Measurements from ENCODE around the gene HECTD4. TPM values are rescaled to one million over a fixed set of nuclear protein-coding genes. Genes with fewer than 3 reads are reported as not detected.

The HECTD4 gene
- total RNA-seq, 1 donor = 29.0 TPM

DNA sequence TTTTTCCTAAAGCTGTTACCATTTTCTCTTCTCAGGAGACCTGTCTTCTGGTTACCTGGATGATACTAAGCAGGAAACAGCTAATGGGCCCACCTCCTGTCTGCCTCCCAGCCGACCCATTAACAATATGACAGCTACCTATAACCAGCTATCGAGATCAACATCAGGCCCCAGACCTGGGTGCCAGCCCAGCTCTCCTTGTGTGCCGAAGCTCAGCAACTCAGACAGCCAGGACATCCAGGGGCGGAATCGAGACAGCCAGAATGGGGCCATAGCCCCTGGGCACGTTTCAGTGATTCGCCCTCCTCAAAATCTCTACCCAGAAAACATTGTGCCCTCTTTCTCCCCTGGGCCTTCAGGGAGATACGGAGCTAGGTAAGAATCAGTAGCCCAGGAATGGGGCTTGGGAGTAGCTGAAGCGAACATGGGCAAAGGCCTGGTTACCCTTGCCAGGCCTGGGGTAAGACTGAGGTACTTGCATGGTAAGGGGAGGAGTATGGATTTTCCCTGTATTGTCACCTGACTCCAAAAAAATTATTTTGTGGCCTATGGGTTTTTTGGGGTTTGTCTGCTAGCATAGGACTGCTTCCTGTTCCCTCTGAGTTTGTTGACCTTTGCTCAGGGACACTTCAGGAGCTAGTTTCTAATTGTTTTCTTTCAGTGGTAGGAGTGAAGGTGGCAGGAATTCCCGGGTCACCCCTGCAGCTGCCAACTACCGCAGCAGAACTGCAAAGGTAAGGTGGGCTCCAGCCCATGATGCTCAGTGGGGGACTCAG, 230.3 kb downstream of the HECTD4 start:
- Histone ChIP-seq H3K36me3 (ENCODE audit: insufficient read depth, low read length) (peaks cover 67% of the 10 kb centered on the region), H4K20me1 (ENCODE audit: insufficient read depth, low read length) (no peaks in the 10 kb centered on the region), H3K27me3 (ENCODE audit: insufficient read depth, low read length) (no peaks in the 10 kb centered on the region), H2AFZ (ENCODE audit: low read length) (no peak overlapping the region), H3K27ac (ENCODE audit: low read depth, low read length) (no peak overlapping the region), H3K9me3 (ENCODE audit: low read depth, low read length) (no peaks in the 10 kb centered on the region), H3K4me2 (ENCODE audit: insufficient read depth, low read length) (no peak overlapping the region), H3K4me1 (ENCODE audit: insufficient read depth, low read length) (peaks cover 5% of the 10 kb centered on the region), H3K79me2 (ENCODE audit: insufficient read depth, low read length) (no peaks in the 10 kb centered on the region), H3K4me3 (ENCODE audit: insufficient read depth, low read length) (no peak overlapping the region)
- TF ChIP-seq, protein P1, sequence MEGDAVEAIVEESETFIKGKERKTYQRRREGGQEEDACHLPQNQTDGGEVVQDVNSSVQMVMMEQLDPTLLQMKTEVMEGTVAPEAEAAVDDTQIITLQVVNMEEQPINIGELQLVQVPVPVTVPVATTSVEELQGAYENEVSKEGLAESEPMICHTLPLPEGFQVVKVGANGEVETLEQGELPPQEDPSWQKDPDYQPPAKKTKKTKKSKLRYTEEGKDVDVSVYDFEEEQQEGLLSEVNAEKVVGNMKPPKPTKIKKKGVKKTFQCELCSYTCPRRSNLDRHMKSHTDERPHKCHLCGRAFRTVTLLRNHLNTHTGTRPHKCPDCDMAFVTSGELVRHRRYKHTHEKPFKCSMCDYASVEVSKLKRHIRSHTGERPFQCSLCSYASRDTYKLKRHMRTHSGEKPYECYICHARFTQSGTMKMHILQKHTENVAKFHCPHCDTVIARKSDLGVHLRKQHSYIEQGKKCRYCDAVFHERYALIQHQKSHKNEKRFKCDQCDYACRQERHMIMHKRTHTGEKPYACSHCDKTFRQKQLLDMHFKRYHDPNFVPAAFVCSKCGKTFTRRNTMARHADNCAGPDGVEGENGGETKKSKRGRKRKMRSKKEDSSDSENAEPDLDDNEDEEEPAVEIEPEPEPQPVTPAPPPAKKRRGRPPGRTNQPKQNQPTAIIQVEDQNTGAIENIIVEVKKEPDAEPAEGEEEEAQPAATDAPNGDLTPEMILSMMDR (IDR thresholded peaks at IDR 0.05; ENCODE audit: extremely low read depth, low read depth, low read length) = no peak
- no peak for DNase-seq (ENCODE audit: insufficient read length, low spot score, missing footprints)

- Histone ChIP-seq H3K79me2 (ENCODE audit: insufficient read depth, low read length) (no peaks in the 10 kb centered on the region), H3K27ac (ENCODE audit: low read depth, low read length) (no peak overlapping the region), H4K20me1 (ENCODE audit: insufficient read depth, low read length) (no peaks in the 10 kb centered on the region), H3K4me1 (ENCODE audit: insufficient read depth, low read length) (peaks cover 5% of the 10 kb centered on the region), H2AFZ (ENCODE audit: low read length) (no peak overlapping the region), H3K4me3 (ENCODE audit: insufficient read depth, low read length) (no peak overlapping the region), H3K9me3 (ENCODE audit: low read depth, low read length) (no peaks in the 10 kb centered on the region), H3K4me2 (ENCODE audit: insufficient read depth, low read length) (no peak overlapping the region), H3K27me3 (ENCODE audit: insufficient read depth, low read length) (no peaks in the 10 kb centered on the region), H3K36me3 (ENCODE audit: insufficient read depth, low read length) (peaks cover 87% of the 10 kb centered on the region)
- TF ChIP-seq, protein P1 (IDR thresholded peaks at IDR 0.05; ENCODE audit: extremely low read depth, low read depth, low read length) = no peak
- no peak for DNase-seq (ENCODE audit: insufficient read length, low spot score, missing footprints)
Measured at GRCh38 chr12:112149596-112149995, 232.6 kb downstream of the HECTD4 start.

DNA sequence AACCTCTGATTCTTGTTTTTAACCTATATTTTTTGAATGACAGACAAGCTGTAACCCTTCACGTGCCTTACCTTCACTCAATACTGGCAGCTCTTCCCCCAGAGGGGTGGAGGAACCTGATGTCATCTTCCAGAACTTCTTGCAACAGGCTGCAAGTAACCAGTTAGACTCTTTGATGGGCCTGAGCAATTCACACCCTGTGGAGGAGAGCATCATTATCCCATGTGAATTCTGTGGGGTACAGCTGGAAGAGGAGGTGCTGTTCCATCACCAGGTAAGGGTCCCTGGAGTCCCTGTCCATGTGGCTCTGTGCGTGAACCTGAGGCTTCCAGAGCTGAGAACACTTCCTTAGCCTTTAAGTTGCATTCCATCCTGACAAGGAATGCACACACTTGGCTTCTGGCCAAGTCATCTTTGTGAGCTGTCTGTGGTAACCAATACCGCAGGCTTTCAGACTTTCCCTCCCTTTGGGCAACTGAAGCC, 234.2 kb downstream of the HECTD4 start:
- no peaks in the 10 kb centered on the region for H3K27me3 ChIP-seq (ENCODE audit: insufficient read depth, low read length)
- no peaks in the 10 kb centered on the region for H3K79me2 ChIP-seq (ENCODE audit: insufficient read depth, low read length)
- TF ChIP-seq, protein P1 (IDR thresholded peaks at IDR 0.05; ENCODE audit: extremely low read depth, low read depth, low read length) = no peak
- H3K36me3 ChIP-seq (ENCODE audit: insufficient read depth, low read length) = peaks cover 85% of the 10 kb centered on the region
- no peaks in the 10 kb centered on the region for H4K20me1 ChIP-seq (ENCODE audit: insufficient read depth, low read length)
- H3K4me2 ChIP-seq (ENCODE audit: insufficient read depth, low read length) = no peak overlapping the region
- no peak overlapping the region for H2AFZ ChIP-seq (ENCODE audit: low read length)
- H3K27ac ChIP-seq (ENCODE audit: low read depth, low read length) = no peak overlapping the region
- peak; percentile 69 for DNase-seq (ENCODE audit: insufficient read length, low spot score, missing footprints)
- no peak overlapping the region for H3K4me3 ChIP-seq (ENCODE audit: insufficient read depth, low read length)
- peaks cover 5% of the 10 kb centered on the region for H3K4me1 ChIP-seq (ENCODE audit: insufficient read depth, low read length)
- H3K9me3 ChIP-seq (ENCODE audit: low read depth, low read length) = no peaks in the 10 kb centered on the region

- Histone ChIP-seq H3K79me2 (ENCODE audit: insufficient read depth, low read length) (no peaks in the 10 kb centered on the region), H3K4me2 (ENCODE audit: insufficient read depth, low read length) (no peak overlapping the region), H3K9me3 (ENCODE audit: low read depth, low read length) (no peaks in the 10 kb centered on the region), H3K36me3 (ENCODE audit: insufficient read depth, low read length) (peaks cover 78% of the 10 kb centered on the region), H2AFZ (ENCODE audit: low read length) (no peak overlapping the region), H3K4me1 (ENCODE audit: insufficient read depth, low read length) (peaks cover 5% of the 10 kb centered on the region), H3K27ac (ENCODE audit: low read depth, low read length) (no peak overlapping the region), H4K20me1 (ENCODE audit: insufficient read depth, low read length) (no peaks in the 10 kb centered on the region), H3K4me3 (ENCODE audit: insufficient read depth, low read length) (no peak overlapping the region), H3K27me3 (ENCODE audit: insufficient read depth, low read length) (no peaks in the 10 kb centered on the region)
- no peak for DNase-seq (ENCODE audit: insufficient read length, low spot score, missing footprints)
- TF ChIP-seq, protein P1 (IDR thresholded peaks at IDR 0.05; ENCODE audit: extremely low read depth, low read depth, low read length) = no peak
Measured at GRCh38 chr12:112146123-112146522, 236.1 kb downstream of the HECTD4 start.
